Calu3 (cell line): ENCODE results near the gene MYO5A. TPM values are rescaled to one million over a fixed set of nuclear protein-coding genes. Genes with fewer than 3 reads are reported as not detected.

ENCODE experiments used
- BruUV-seq: library from RNA; stranded (reverse); fragments of 400-500 nt; replicated peaks from 2 replicates; lab custom pipeline; 2021; lab: Mats Ljungman, UMichigan
- CTCF ChIA-PET: fragments of 300-600 bp; sonication (Branson Sonifier 250); formaldehyde crosslinking; loops from one replicate; lab custom pipeline; 2022; ENCODE audit warnings: antibody characterized with exemption; lab: Charles Lee
- DNase-seq: peaks from one replicate; pipeline ENCODE4 v3.0.0; 2022
- H3K27ac Mint-ChIP-seq: one replicate; pipeline ENCODE4 v1.8.0; 2022; ENCODE audit warnings: mixed read lengths; ENCODE audit not compliant: unreplicated experiment
- H3K27me3 Mint-ChIP-seq: one replicate; pipeline ENCODE4 v1.8.0; 2022; ENCODE audit warnings: mixed read lengths; ENCODE audit not compliant: unreplicated experiment
- H3K36me3 Mint-ChIP-seq: one replicate; pipeline ENCODE4 v1.8.0; 2022; ENCODE audit warnings: mild to moderate bottlenecking, moderate library complexity, mixed read lengths; ENCODE audit not compliant: insufficient read depth, unreplicated experiment
- H3K4me1 Mint-ChIP-seq: one replicate; pipeline ENCODE4 v1.8.0; 2022; ENCODE audit warnings: mild to moderate bottlenecking, low read depth, mixed read lengths; ENCODE audit not compliant: unreplicated experiment
- H3K4me3 Mint-ChIP-seq: one replicate; pipeline ENCODE4 v1.8.0; 2022; ENCODE audit warnings: mild to moderate bottlenecking, low read depth, moderate library complexity, mixed read lengths; ENCODE audit not compliant: unreplicated experiment
- H3K9me3 Mint-ChIP-seq: one replicate; pipeline ENCODE4 v1.8.0; 2022; ENCODE audit warnings: low read depth, mixed read lengths; ENCODE audit not compliant: unreplicated experiment
- CTCF ChIP-seq: fragments of 200-600 bp; IDR thresholded peaks from one replicate; pipeline ENCODE4 v1.8.0; 2022; ENCODE audit warnings: antibody characterized with exemption; ENCODE audit not compliant: unreplicated experiment
- intact Hi-C: fragments of 100-400 bp; cut with micrococcal nuclease; formaldehyde crosslinking; loops from one replicate; pipeline ENCODE4 v1.10.0; 2022; ENCODE audit not compliant: unreplicated experiment
- total RNA-seq: library from RNA; stranded (reverse); gene quantifications from 2 replicates; pipeline ENCODE4 v1.2.3, GENCODE V29; 2022

MYO5A gene
- total RNA-seq, 1 experiment from 2014 or later = 6.1 TPM

- no peaks in the 10 kb centered on the region for H3K4me1 Mint-ChIP-seq
- no peak overlapping the region for H3K27ac Mint-ChIP-seq
- CTCF ChIA-PET = no interaction called here
- H3K36me3 Mint-ChIP-seq = no peaks in the 10 kb centered on the region
- BruUV-seq = no TSS peak
- no peaks in the 10 kb centered on the region for H3K9me3 Mint-ChIP-seq
- intact Hi-C loops = no loop called here
- DNase-seq = no peak
- no peaks in the 10 kb centered on the region for H3K27me3 Mint-ChIP-seq
- no peak for TF ChIP-seq CTCF
- H3K4me3 Mint-ChIP-seq = no peak overlapping the region
Measured at GRCh38 chr15:52480990-52481389, 47.7 kb downstream of the MYO5A start.

DNA sequence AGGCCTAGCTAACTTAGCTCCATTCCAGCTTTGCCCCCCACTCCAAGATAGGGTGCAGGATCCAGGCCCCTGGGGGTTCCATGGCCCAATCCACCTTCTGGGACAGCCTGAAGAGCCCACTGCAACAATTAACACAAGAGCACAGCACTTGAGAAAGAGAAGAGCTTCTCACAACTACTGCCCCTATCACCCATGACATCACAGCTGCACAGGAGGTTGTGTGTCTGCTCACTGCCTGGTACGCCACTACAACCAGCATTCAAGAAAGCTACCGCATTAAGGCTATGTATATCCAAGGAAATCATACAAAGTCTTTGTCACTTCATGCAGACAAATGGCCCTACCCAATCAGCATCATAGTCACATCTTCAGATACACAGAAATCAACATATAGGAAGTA, 62.0 kb downstream of the MYO5A start:
- CTCF ChIA-PET = no interaction called here
- no peaks in the 10 kb centered on the region for H3K4me1 Mint-ChIP-seq
- no peak overlapping the region for H3K27ac Mint-ChIP-seq
- no peaks in the 10 kb centered on the region for H3K27me3 Mint-ChIP-seq
- no peak for TF ChIP-seq CTCF
- no peaks in the 10 kb centered on the region for H3K36me3 Mint-ChIP-seq
- intact Hi-C loops = no loop called here
- no peak overlapping the region for H3K4me3 Mint-ChIP-seq
- no TSS peak for BruUV-seq
- H3K9me3 Mint-ChIP-seq = no peaks in the 10 kb centered on the region
- no peak for DNase-seq

- DNase-seq = no peak
- Mint-ChIP-seq H3K4me1 (no peaks in the 10 kb centered on the region), H3K4me3 (no peak overlapping the region), H3K9me3 (no peaks in the 10 kb centered on the region), H3K27me3 (no peaks in the 10 kb centered on the region), H3K27ac (no peak overlapping the region), H3K36me3 (no peaks in the 10 kb centered on the region)
- TF ChIP-seq CTCF = no peak
- CTCF ChIA-PET = no interaction called here
- no TSS peak for BruUV-seq
- intact Hi-C loops = no loop called here
Measured at GRCh38 chr15:52466134-52466701, 62.5 kb downstream of the MYO5A start.

DNA sequence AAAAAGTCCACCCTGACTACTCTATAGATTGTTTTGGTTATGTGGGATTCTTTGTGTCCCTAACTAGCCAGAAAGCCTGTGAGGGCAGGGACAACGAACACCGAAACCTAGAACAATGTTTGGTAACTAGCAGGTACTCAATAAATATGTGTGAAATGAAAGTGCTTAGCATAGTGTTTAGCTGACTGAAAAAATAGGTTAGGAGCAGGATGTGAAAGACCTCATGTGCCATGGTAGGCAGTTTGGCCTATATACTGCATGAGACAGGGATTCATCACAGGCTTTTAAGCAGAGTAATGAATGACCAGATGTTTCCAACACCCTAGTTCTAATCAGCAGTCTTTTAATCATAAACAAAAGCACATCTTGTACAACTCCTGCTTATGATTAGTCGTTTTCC, 64.2 kb downstream of the MYO5A start:
- CTCF ChIA-PET = no interaction called here
- Mint-ChIP-seq H3K27ac (no peak overlapping the region), H3K27me3 (no peaks in the 10 kb centered on the region), H3K36me3 (no peaks in the 10 kb centered on the region), H3K4me1 (no peaks in the 10 kb centered on the region), H3K4me3 (no peak overlapping the region), H3K9me3 (no peaks in the 10 kb centered on the region)
- intact Hi-C loops = no loop called here
- no TSS peak for BruUV-seq
- no peak for DNase-seq
- TF ChIP-seq CTCF = no peak
